Measurements from ENCODE around the gene KCNH3.
"Not testable (repeated sequence)": the region's sequence is repeated elsewhere in the genome, so short reads cannot be mapped to it uniquely, and the experiment has no call there.

KCNH3 gene

DNA sequence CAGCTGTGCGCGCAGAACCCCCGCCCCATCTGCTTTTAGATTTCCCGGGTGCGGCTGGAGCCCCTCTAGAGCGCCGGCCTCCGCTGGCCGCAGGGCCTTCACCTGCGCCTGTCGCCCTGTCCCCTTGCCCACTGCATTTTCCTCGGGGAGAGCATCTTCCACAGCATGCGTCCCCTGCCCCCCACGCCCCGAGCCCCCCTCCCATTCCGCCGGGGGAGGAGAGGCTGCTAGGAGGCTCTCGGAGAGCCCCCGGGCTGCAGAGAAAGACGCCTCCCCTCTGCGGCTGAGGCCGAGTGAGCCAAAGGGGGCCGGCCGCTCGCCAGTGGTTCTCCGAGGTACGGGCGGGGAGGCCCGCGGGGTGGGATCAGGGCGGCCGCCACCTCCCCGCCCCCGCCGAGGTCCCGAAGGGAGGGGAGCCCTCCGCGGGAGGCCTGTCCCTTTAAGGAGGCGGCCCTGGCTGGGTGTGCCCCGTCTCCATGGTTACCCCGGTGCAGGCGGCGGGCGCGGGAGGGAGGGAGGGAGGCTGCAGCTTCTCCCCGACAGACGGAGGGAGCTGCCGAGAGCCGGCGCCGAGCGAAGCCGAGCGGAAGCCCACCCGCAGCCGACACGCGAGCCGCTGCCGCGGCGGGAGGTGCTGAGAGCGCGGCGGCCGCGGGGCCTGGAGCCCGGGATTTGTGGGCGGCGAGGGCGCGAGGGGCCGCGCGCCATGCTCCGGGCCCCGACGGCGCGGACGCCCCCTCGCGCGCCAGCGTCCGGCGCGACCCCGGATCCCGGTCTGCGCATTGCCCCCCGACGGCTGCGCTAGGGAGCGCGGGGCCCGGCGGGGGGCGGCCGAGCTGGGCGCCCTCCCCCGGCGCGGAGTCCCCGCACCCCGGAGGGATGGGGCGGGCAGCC lies at the start of gene KCNH3:
Gene KCNH3 (plus strand): TSS at position 521 of the 894 bp plus-strand sequence. CDS start 387 bp downstream, outside the sequence.
- DNase-seq, result peak; percentile 81

DNA sequence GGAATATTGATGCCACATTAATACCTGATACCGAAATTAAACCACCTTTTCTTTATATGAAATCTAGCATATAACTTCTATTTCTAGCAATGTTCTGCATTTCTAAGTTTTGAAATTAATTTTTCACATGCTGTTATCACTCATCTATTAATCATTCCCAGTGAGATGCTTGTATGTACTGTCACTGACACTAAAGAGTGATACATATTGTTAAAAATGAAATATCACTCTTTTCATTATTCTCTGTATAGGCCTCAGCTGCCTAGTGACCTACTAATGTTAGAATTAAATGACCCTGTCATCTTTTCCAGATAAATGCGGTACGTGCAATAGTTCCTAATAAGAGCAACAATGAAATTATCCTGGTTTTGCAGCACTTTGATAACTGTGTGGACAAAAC lies 49.7 kb upstream of the KCNH3 start:
- no peak for DNase-seq

DNA sequence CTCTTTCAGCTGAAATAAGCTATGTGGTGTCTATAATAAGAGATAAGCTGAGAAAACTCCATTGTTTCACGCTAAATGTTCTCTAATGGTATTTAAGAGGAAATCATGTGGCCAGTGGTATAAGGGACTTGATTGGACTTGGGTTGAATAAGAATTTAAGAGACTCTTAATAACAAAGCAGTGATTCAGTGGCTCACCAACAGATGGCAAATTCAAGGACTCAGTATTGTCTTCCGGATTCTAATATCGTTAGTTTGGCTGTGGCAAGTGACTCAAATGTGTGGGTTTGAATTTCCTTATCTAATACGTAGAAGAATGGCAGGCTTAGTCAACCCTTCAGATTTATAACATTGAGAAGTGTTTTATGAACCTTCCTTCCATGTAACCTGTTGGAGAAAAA lies 49.1 kb upstream of the KCNH3 start:
- no peak for DNase-seq

GRCh38 chr12:49491823-49492222 lies 47.0 kb upstream of the KCNH3 start:
- no peak for DNase-seq

DNA sequence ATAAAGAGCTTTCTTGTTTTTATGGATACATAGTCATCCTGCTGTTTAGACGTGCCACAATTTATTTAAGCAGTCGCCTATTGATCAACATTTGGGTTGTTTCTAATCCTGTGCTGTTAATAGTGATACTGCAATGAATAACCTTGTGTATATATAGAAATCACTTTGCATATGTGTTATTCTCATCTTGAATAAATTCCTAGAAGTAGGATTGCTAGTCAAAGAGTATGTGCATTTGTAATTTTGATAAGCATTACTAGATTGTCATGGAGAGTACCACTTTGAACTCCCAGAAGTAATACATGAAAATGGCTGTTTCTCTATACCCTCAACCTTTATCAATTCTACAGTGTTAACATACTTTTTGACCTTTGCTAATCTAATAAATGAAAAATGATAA lies 44.9 kb upstream of the KCNH3 start:
- no peak for DNase-seq

DNA sequence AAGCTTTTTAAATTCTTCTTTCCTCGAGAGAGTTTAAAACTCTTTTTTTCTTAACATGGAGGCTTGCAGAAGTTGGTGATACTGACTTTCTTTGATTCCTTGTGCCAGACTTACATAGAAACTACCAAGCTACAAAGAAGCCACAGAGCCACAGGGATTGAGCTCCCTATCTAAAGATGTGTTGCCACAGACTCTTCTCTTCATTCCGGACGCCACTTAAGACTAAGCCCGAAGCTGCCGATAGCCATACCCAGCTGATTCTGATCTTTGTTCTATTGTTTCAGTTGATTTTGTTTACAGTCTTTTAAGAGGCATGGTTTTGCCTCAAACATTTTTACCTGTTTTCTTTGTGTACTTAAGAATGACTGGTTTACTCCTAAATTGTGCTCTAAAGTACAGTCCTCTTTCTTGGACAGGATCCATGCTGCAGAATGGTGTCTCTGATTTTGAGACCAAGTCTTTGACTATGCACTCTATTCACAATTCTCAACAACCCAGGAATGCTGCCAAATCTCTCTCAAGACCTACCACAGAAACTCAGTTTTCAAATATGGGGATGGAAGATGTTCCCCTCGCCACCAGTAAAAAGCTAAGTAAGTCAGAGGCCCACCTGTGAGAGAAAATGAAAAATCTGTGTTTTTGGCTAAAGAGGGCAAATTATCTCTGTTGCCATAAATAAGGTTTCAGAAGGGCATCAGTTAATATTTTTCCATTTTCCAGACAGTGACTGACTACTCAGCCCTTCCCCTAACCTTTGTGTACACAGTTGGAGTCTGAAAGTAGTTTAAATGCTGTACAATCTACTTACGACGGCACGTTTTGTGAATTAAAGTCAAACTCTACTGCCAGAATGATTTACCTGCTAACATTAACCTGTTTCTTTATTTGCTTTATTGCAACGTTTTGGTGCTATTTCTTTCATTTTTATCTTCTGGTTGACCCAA lies 42.1 kb upstream of the KCNH3 start:
- DNase-seq, result no peak

DNA sequence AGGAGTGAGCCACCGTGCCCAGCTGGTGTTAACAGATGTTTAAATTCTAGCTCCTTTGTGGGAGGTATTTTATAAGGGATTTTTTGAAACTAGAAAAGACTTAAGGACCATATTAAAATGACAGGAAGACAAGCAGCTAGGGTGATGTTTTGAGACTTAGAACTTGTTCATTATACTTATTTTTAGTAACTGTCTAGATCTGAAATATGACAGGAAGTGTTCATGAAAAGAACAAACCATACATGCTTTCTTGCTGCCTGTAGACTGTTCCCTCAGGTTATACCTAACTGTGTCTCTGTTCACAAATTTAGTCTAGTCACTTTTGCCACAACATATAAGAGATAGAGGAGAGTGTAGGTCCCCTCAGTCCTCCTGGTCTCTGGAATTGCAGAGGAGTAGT lies 36.9 kb upstream of the KCNH3 start:
- no peak for DNase-seq

DNA sequence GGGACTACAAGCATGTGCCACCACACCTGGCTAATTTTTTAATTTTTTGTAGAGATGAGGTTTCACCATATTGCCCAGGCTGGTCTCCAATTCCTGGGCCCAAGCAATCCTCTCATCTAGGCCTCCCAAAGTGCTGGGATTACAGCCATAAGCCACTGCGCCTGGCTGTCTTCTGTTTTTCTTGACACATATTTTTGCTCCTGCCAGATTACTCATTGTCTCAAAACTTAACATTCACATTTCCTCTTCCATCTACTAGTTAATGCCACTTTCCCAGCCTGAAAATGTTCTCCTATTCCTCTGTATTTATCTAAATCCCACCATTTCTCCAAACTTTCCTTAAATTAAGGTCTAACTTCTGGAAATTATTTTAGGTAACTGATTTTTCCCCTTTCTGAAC lies 36.2 kb upstream of the KCNH3 start:
- DNase-seq, result no peak

DNA sequence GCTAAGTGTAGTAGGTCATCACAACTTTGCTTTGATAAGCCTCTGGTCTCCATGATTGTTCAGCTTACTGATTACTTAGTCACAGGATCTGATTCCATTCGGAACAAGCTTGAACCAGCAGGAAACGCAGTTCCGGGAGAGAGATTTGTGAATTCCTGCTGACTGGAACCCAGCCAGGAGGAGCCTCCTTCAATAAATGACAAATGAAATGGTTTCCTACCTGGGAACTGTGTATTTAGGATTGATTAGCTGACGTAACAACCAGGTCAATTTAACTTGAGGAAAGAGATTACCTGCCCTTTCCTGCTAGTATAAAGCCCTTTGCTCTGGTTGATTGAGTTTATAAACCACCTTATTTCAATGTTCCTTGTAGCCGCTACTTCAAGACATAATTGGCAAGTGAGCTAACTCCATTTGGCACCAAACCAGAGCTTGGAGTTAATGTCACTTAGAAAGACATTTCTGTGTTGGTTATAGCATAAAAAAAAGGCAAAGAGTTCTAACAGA lies 35.1 kb upstream of the KCNH3 start:
- no peak for DNase-seq

DNA sequence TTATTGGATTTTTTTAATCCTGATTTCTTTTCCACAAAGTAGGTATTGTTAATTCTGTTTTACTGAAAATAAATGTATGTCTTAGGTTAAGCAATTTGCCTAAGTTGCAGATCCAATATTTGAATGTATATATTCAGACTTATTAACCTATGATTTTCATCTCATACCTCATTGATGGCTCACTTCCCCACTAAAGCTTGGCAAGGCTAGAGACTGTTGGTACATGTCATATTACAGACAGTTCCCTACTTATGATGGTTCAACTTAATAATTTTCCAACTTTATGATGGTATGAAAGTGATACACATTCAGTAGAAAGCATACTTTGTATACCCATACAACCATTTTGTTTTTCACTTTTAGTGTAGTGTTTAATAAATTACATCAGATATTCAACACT lies 33.2 kb upstream of the KCNH3 start:
- DNase-seq, result no peak

DNA sequence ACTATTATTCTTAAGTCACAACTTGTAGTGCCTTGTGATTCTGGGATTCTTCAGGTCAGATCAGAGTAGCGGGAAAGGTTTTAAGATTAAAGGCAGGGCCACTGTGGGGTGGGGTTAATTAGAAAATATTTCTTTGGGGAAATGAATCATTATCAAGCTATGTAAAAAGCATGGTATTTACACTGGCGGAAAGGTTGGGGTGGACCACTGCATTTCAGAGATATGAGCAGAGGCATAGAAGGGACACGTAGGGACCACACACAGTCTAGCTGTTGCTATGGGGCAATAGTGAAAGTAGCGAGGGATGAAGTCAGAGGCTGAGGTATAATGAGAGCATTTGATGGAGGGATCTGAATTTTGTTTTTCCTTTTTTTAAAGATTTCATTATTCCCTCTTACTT lies 31.7 kb upstream of the KCNH3 start:
- no peak for DNase-seq

DNA sequence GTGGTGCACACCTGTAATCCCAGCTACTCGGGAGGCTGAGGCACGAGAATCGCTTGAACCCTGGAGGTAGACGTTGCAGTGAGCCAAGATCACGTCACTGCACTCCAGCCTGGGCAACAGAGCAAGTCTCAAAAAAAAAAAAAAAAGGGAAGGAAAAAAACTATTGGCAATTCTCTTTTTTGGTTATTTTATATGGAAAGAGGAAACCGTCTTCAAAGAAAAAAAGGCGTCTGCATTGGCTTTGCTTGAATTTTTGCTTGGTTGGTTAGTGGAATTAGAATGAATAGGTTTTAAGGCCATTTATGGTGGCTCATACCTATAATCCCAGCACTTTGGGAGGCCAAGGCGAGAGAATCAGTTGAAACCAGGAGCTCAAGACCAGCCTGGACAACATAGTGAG lies 29.1 kb upstream of the KCNH3 start:
- DNase-seq, result not testable (repeated sequence)

- no peak for DNase-seq
Measured at GRCh38 chr12:49511410-49511809, 27.4 kb upstream of the KCNH3 start.

DNA sequence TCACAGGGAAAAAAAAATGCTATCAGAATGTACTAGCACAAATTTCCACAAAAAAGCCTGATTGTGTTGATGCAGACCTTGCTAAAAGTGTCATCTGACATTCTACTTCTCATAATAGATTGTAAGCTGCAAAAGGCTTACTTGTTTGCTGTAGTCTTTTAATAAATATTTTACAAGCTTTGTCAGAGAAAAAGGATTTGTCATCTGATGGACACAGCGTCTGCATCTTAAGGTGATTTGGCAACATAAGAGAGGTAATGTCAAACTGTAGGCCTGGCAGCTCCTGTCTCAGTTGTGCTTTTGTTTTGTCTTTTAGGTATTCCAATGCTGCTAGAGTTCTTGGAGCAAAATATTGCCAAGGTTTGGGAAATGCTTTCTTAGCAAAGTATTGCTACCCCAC lies 26.3 kb upstream of the KCNH3 start:
- DNase-seq, result no peak

DNA sequence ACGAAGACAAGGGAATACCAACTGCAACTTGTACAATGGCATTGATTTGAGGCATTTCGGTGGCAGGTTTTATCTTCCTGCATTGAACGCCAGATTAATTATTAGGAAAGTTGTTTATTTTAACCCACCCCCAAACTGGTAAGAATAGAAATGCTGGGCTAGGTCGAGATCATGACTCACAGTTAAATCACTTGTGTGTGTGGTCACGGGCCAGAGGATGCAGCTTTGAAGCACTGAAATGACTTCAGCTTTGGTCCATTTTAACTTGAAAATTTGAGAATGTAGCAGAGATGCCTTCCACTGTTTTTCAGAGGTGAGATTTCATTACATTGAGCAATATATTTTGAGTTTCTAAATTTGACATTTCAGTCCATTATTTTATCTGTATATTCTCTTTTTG lies 23.6 kb upstream of the KCNH3 start:
- no peak for DNase-seq

DNA sequence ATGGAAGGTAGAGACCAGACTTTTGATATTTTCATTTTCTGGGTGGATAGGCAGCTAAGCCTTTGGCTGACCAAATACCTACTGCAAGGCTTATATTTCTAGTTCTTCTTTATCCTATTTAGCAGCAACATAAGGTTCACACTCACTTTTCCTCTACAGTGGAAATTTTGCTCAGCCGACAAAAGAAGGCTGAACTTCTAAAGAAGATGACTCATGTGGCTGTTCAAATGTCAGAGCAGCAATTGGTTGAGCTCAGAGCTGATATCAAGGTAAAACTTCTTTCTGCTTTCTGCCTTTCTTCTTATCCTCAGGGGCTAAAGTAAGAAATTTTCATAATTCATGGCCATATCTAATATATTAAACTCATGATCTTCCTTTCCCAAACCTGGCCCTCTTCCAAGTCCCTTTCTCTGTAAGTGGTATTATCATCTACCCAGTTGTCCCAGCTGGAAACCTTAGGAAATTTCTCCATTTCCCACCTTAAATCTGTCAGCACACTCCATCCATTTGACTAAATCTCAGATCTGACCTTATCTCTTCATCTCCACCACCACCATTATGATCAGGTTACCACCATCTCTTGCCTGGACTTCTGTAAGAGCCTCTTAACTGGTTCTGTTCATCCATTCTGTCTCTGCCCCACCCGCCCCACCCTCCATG lies 19.8 kb upstream of the KCNH3 start:
- DNase-seq, result no peak

DNA sequence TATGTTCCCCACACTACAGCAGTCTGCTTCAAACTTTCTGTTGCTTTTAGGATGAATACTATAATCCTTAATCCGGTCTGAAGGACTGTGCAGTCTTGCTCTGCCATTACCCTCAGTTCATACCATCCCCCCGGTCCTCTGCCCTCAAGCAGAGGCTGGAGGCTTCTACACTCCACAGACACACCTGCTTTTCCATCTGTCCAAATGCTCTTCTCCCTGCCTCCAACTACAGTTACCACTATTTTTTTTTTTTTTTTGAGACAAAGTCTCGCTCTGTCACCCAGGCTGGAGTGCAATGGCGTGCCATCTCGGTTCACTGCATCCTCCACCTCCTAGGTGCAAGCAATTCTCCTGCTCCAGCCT lies 19.3 kb upstream of the KCNH3 start:
- no peak for DNase-seq

DNA sequence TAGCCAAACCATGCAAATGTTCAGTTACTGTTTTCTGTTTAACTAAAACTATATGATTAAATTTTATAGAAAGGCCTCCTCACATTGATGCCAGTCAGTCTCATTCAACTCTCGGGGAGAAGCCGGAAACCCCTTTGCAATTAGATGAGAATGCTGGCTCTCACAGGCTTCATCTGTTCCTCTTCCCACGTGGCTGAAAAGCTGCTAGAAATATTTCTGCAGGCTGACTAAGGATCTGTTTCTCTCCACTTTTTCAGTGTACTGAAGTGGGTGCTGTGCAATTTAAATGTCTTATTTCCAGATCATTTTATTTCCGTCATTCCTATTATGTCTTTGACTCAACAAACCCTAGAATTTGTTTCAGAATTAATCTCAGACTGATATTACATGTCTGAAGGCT lies 17.4 kb upstream of the KCNH3 start:
- no peak for DNase-seq

DNA sequence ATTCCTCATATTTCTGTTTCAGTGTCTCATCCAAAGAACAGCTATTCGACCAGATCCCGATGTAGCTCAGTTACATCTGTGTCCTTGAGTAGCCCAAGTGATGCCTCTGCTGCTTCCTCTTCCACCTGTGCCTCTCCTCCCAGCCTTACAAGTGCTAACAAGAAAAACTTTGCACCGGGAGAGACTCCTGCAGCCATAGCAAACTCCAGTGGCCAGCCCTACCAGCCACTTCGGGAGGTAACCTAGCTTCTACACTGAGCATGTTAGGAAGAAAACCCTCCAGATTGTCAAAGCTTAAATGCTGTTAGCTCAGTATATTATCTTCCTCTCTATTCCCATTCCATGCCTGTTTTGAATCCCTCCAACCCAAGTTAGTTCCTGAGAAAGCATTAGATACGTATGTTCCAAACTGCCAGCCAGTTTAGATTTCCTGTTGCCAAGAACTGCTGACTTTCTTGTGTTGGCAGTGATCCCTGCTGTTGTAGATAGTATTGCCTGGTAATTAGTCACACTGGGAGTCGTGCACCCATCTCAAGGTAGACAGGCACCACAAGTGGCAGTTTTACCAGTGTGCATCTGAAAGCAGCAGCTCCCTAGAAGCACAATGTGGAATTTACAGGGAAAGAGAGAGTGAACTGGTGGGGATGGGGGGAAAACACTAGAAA lies 14.0 kb upstream of the KCNH3 start:
- DNase-seq, result no peak

DNA sequence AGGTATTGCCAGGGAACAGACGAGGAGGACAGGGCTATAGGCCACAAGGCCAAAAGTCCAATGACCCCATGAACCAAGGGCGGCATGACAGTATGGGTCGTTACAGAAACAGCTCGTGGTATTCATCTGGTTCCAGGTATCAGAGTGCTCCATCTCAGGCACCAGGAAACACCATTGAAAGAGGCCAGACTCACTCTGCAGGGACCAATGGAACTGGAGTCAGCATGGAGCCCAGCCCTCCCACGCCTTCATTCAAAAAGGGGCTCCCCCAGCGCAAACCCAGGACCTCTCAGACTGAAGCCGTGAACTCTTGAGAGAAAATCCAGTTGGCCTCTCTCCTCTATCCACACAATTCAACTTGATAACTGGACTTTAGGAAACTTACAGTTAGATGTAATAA lies 12.9 kb upstream of the KCNH3 start:
- DNase-seq, result no peak

DNA sequence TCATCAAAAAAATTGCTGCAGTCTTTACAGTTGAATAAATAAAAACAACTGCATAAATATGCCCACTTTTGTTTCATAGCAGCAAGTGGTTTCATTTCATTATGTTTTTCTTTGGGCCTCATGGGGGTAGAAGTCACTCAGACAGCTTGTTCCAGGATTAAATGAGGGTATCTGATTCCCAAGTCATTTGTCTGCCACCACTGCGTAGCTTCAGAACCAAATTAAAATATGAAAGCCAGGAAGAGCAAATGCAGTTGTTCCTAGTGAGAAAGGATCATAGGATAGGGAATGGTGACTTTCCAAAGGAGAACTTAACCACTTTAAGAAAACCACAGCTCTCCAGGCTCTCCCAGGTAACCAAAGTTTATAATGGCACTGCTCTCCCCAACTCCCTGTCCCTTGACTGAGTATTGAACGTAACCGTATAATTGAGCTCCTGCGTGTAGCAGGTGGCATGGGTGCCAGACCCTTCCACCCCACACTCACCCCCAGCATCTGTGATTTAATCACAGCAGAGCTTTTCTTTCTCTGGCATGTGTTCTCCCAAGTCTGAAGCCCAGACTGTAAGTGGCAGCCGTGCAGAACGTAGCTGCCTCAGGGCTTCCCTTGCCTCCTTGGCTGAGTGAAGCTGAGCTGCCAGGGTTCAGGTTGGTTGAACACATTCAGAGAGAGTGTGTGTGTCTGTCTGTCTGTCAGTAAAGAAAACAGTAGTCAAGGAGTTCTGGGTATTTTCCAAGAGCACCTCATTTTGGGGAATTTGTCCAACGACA lies 11.3 kb upstream of the KCNH3 start:
- DNase-seq, result no peak

- DNase-seq, result no peak
Measured at GRCh38 chr12:49529414-49529813, 9.4 kb upstream of the KCNH3 start.

Data from activated CD4-positive, alpha-beta T cell treated with anti-CD3 and anti-CD28 coated beads for 1 hour (primary cell).